Ishikawa (cell line): Measurements from ENCODE around the gene ZSWIM5.

Experiments
- EP300 ChIP-seq: IDR thresholded peaks from 2 replicates; pipeline ENCODE4 v1.6.1; 2012; ENCODE audit warnings: borderline replicate concordance
- RAD21 ChIP-seq: IDR thresholded peaks from 2 replicates; pipeline ENCODE4 v1.6.1; 2012; ENCODE audit warnings: low read depth
- REST ChIP-seq: IDR thresholded peaks from 2 replicates; pipeline ENCODE4 v1.6.1; 2012; ENCODE audit warnings: low read depth, mild to moderate bottlenecking
- YY1 ChIP-seq: IDR thresholded peaks from 2 replicates; pipeline ENCODE4 v1.6.1; 2012; ENCODE audit warnings: low read depth
- TF ChIP-seq, protein P1 (sequence below): IDR thresholded peaks from 2 replicates; pipeline ENCODE4 v1.6.1; 2012
- TF ChIP-seq, protein P2 (sequence below): IDR thresholded peaks from 2 replicates; pipeline ENCODE4 v1.6.1; 2012

- TF ChIP-seq, protein P1, sequence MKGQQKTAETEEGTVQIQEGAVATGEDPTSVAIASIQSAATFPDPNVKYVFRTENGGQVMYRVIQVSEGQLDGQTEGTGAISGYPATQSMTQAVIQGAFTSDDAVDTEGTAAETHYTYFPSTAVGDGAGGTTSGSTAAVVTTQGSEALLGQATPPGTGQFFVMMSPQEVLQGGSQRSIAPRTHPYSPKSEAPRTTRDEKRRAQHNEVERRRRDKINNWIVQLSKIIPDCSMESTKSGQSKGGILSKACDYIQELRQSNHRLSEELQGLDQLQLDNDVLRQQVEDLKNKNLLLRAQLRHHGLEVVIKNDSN = no peak
- TF ChIP-seq, protein P2, sequence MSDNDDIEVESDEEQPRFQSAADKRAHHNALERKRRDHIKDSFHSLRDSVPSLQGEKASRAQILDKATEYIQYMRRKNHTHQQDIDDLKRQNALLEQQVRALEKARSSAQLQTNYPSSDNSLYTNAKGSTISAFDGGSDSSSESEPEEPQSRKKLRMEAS = no peak
- no peak for TF ChIP-seq YY1
- TF ChIP-seq REST = no peak
- TF ChIP-seq RAD21 = no peak
- TF ChIP-seq EP300 = no peak
Measured at GRCh38 chr1:45084562-45084961, 121.8 kb downstream of the ZSWIM5 start.
